ENCODE measurements around the gene TTC23. TPM values are rescaled to one million over a fixed set of nuclear protein-coding genes. Genes with fewer than 3 reads are reported as not detected.

Gene TTC23
- total and polyA plus RNA-seq, 2 donors (not counting 3 experiments of a cell fraction or from before 2014, with no cell fraction given): 4.1 to 27.3 TPM

DNA sequence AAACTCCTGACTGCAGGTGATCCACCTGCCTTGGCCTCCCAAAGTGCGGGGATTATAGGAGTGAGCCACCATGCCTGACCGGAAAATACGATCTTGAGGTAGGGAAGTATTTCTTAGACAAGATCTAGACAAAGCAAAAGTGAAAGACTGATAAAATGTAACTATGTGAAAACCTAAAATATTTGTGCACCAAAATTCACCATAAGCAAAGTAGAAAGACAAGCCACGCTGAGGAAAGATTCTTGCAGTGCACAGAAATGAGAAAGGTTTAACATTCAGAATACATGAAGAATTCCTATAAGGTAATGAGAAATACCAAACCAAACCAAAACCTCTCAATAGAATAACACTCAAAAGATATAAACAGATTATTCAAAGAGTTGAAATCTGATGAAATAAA lies 108.8 kb downstream of the TTC23 start:
- H2AFZ ChIP-seq (ENCODE audit: low read depth, low read length): no peak overlapping the region
- no peaks in the 10 kb centered on the region for H3K9me3 ChIP-seq (replicated peaks; ENCODE audit: control insufficient read depth, insufficient read depth, low read length)
- no peaks in the 10 kb centered on the region for H3K79me2 ChIP-seq (ENCODE audit: control insufficient read depth, insufficient read depth, low read length)
- FAIRE-seq (no peak), DNase-seq (ENCODE audit: low read depth, low spot score) (no peak)
- BruUV-seq (replicated peaks): no TSS peak
- POLR2A ChIA-PET: no interaction called here
- TF ChIP-seq MYC (IDR thresholded peaks at IDR 0.05; ENCODE audit: low read depth, low read length): no peak
- no peak for TF ChIP-seq FOS (IDR thresholded peaks at IDR 0.05; ENCODE audit: borderline replicate concordance, insufficient read depth, low read length)
- TF ChIP-seq EZH2 (IDR thresholded peaks at IDR 0.05; ENCODE audit: borderline replicate concordance, low read depth, low read length, severe bottlenecking): no peak
- TF ChIP-seq, protein P1, sequence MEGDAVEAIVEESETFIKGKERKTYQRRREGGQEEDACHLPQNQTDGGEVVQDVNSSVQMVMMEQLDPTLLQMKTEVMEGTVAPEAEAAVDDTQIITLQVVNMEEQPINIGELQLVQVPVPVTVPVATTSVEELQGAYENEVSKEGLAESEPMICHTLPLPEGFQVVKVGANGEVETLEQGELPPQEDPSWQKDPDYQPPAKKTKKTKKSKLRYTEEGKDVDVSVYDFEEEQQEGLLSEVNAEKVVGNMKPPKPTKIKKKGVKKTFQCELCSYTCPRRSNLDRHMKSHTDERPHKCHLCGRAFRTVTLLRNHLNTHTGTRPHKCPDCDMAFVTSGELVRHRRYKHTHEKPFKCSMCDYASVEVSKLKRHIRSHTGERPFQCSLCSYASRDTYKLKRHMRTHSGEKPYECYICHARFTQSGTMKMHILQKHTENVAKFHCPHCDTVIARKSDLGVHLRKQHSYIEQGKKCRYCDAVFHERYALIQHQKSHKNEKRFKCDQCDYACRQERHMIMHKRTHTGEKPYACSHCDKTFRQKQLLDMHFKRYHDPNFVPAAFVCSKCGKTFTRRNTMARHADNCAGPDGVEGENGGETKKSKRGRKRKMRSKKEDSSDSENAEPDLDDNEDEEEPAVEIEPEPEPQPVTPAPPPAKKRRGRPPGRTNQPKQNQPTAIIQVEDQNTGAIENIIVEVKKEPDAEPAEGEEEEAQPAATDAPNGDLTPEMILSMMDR (IDR thresholded peaks at IDR 0.05; ENCODE audit: extremely low read depth in 1 of 2, insufficient read depth in 1 of 2, low read depth in 1 of 2, low read length in 2 of 2): no peak
- no peak for TF ChIP-seq GATA2 (IDR thresholded peaks at IDR 0.05; ENCODE audit: insufficient read depth, insufficient read length, low read depth, low read length)
- TF ChIP-seq, protein P2, sequence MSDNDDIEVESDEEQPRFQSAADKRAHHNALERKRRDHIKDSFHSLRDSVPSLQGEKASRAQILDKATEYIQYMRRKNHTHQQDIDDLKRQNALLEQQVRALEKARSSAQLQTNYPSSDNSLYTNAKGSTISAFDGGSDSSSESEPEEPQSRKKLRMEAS (IDR thresholded peaks at IDR 0.05; ENCODE audit: insufficient read depth, insufficient read length): no peak
- no peak for TF ChIP-seq POLR2AphosphoS5 (IDR thresholded peaks at IDR 0.05; ENCODE audit: insufficient read depth, low read depth, low read length)
- no peak for TF ChIP-seq JUN (IDR thresholded peaks at IDR 0.05; ENCODE audit: borderline replicate concordance, insufficient read depth, insufficient read length, low read depth)
- no peak for TF ChIP-seq POLR2A (IDR thresholded peaks at IDR 0.05; ENCODE audit: low read depth, low read length)
- CTCF ChIA-PET: interaction anchor here (0.8 kb wide), 1 partner anchor 35 kb away, joined by 3 read pairs; no protein-coding TSS in a partner anchor
- H3K36me3 ChIP-seq (ENCODE audit: control insufficient read depth in 2 of 2, extremely low read depth in 1 of 2, insufficient read depth in 2 of 2, low read length in 2 of 2): peaks cover 0 to 4% of the 10 kb centered on the region in 2 experiments
- no peak overlapping the region for H3K27ac ChIP-seq (ENCODE audit: insufficient read depth, low read depth, low read length)
- H3K27me3 ChIP-seq (ENCODE audit: control insufficient read depth in 2 of 2, insufficient read depth in 2 of 2, low read length in 2 of 2): no peaks in the 10 kb centered on the region
- no peaks in the 10 kb centered on the region for H4K20me1 ChIP-seq (replicated peaks; ENCODE audit: control insufficient read depth, extremely low read depth, insufficient read depth, low read length)
- intact Hi-C loops (cut with micrococcal nuclease) (no loop called here), dilution Hi-C loops (cut with MboI; ENCODE audit: extremely low pct_ligation_motif_present, low sequenced_read_pairs) (no loop called here)
- no peaks in the 10 kb centered on the region for H3K9me1 ChIP-seq (replicated peaks; ENCODE audit: control insufficient read depth, extremely low read depth, insufficient read depth, low read length)
- H3K4me3 ChIP-seq (replicated peaks in 1 of 3; ENCODE audit: insufficient read depth in 1 of 3, low read depth in 1 of 3, low read length in 3 of 3): no peak overlapping the region
- H3K4me2 ChIP-seq (ENCODE audit: insufficient read depth, low read length): no peak overlapping the region
- H3K9ac ChIP-seq (replicated peaks; ENCODE audit: extremely low read depth, insufficient read depth, low read length): no peak overlapping the region
- H3K4me1 ChIP-seq (ENCODE audit: control insufficient read depth, extremely low read depth, insufficient read depth, low read length): peaks cover 3% of the 10 kb centered on the region

Data from endothelial cell of umbilical vein (primary cell).